ENCODE results near the gene OS9.
"Not testable (repeated sequence)": the region's sequence is repeated elsewhere in the genome, so short reads cannot be mapped to it uniquely, and the experiment has no call there.

The OS9 gene

GRCh38 chr12:57661376-57661775 is 32.6 kb upstream of the OS9 start:
- no peaks in the 10 kb centered on the region for H3K79me1 ChIP-seq (ENCODE audit: low read length)
- H2BK120ac ChIP-seq (ENCODE audit: insufficient read depth, low read length, poor library complexity) = no peak overlapping the region
- no peak overlapping the region for H3K14ac ChIP-seq (ENCODE audit: low read length)
- H3K4me1 ChIP-seq (ENCODE audit: control insufficient read depth in 1 of 2, insufficient read depth in 2 of 2, low read length in 2 of 2) = no peaks in the 10 kb centered on the region
- H2BK5ac ChIP-seq (ENCODE audit: low read depth, low read length, poor library complexity) = no peak overlapping the region
- no peak for DNase-seq
- no peak overlapping the region for H3K4me3 ChIP-seq (ENCODE audit: low read depth, low read length)
- H3K9ac ChIP-seq (ENCODE audit: low read length) = no peak overlapping the region
- H3K27ac ChIP-seq (ENCODE audit: low read depth, low read length) = no peak overlapping the region
- H3K4ac ChIP-seq (ENCODE audit: low read depth, low read length) = no peak overlapping the region
- H4K91ac ChIP-seq (ENCODE audit: low read depth, low read length) = no peak overlapping the region
- WGBS (ENCODE audit: extremely low coverage, insufficient coverage, insufficient read length) = no CpG with 5 or more reads among the region's 4 CpGs
- H3K18ac ChIP-seq (ENCODE audit: low read length) = no peak overlapping the region
- no peak overlapping the region for H4K12ac ChIP-seq (ENCODE audit: low read depth, low read length)
- no peak overlapping the region for H2AFZ ChIP-seq (ENCODE audit: insufficient read depth, low read length, poor library complexity)
- no peak overlapping the region for H4K8ac ChIP-seq (ENCODE audit: low read depth, low read length)
- H3K79me2 ChIP-seq (ENCODE audit: control insufficient read depth, insufficient read depth, low read length, poor library complexity) = no peaks in the 10 kb centered on the region
- no peaks in the 10 kb centered on the region for H3K27me3 ChIP-seq (ENCODE audit: insufficient read depth, low read length)
- no peak overlapping the region for H3K4me2 ChIP-seq (ENCODE audit: low read length)
- H3K23ac ChIP-seq (ENCODE audit: low read length) = no peak overlapping the region
- peaks cover 20% of the 10 kb centered on the region for H3K9me3 ChIP-seq (ENCODE audit: insufficient read depth, low read depth, low read length)
- H3K36me3 ChIP-seq (ENCODE audit: control insufficient read depth in 1 of 2, insufficient read depth in 2 of 2, low read length in 2 of 2) = no peaks in the 10 kb centered on the region
- no peak overlapping the region for H2AK5ac ChIP-seq (ENCODE audit: low read length)
- H2BK12ac ChIP-seq (ENCODE audit: low read length) = no peak overlapping the region

GRCh38 chr12:57665066-57665820 is 28.7 kb upstream of the OS9 start:
- H3K4me2 ChIP-seq (ENCODE audit: low read length); H3K4me3 ChIP-seq (ENCODE audit: low read depth, low read length); H4K91ac ChIP-seq (ENCODE audit: low read depth, low read length); H2AK5ac ChIP-seq (ENCODE audit: low read length); H3K36me3 ChIP-seq (ENCODE audit: control insufficient read depth in 1 of 2, insufficient read depth in 2 of 2, low read length in 2 of 2); H3K27me3 ChIP-seq (ENCODE audit: insufficient read depth, low read length); H4K8ac ChIP-seq (ENCODE audit: low read depth, low read length); H2BK5ac ChIP-seq (ENCODE audit: low read depth, low read length, poor library complexity); H2BK12ac ChIP-seq (ENCODE audit: low read length); H2BK120ac ChIP-seq (ENCODE audit: insufficient read depth, low read length, poor library complexity); H3K79me2 ChIP-seq (ENCODE audit: control insufficient read depth, insufficient read depth, low read length, poor library complexity); H3K4ac ChIP-seq (ENCODE audit: low read depth, low read length); H3K79me1 ChIP-seq (ENCODE audit: low read length); H3K14ac ChIP-seq (ENCODE audit: low read length); H3K4me1 ChIP-seq (ENCODE audit: control insufficient read depth in 1 of 2, insufficient read depth in 2 of 2, low read length in 2 of 2); H2AFZ ChIP-seq (ENCODE audit: insufficient read depth, low read length, poor library complexity); H3K27ac ChIP-seq (ENCODE audit: low read depth, low read length); H3K18ac ChIP-seq (ENCODE audit: low read length); DNase-seq; H4K12ac ChIP-seq (ENCODE audit: low read depth, low read length); H3K9ac ChIP-seq (ENCODE audit: low read length); H3K23ac ChIP-seq (ENCODE audit: low read length): not testable (repeated sequence)
- peaks cover 17% of the 10 kb centered on the region for H3K9me3 ChIP-seq (ENCODE audit: insufficient read depth, low read depth, low read length)
- no CpG with 5 or more reads among the region's 34 CpGs for WGBS (ENCODE audit: extremely low coverage, insufficient coverage, insufficient read length)

GRCh38 chr12:57666897-57667296 is 27.0 kb upstream of the OS9 start:
- Histone ChIP-seq H3K23ac (ENCODE audit: low read length) (no peak overlapping the region), H3K4me3 (ENCODE audit: low read depth, low read length) (no peak overlapping the region)

GRCh38 chr12:57669691-57670090 is 24.2 kb upstream of the OS9 start:
- not testable (repeated sequence) for H4K8ac ChIP-seq (ENCODE audit: low read depth, low read length); H3K23ac ChIP-seq (ENCODE audit: low read length); H3K27me3 ChIP-seq (ENCODE audit: insufficient read depth, low read length); H3K36me3 ChIP-seq (ENCODE audit: control insufficient read depth in 1 of 2, insufficient read depth in 2 of 2, low read length in 2 of 2); H2AK5ac ChIP-seq (ENCODE audit: low read length); H2BK5ac ChIP-seq (ENCODE audit: low read depth, low read length, poor library complexity); H3K4me1 ChIP-seq (ENCODE audit: control insufficient read depth in 1 of 2, insufficient read depth in 2 of 2, low read length in 2 of 2); H3K9ac ChIP-seq (ENCODE audit: low read length); H3K4me3 ChIP-seq (ENCODE audit: low read depth, low read length); H3K79me2 ChIP-seq (ENCODE audit: control insufficient read depth, insufficient read depth, low read length, poor library complexity); DNase-seq; H2BK120ac ChIP-seq (ENCODE audit: insufficient read depth, low read length, poor library complexity); H4K12ac ChIP-seq (ENCODE audit: low read depth, low read length); H3K79me1 ChIP-seq (ENCODE audit: low read length); H3K4me2 ChIP-seq (ENCODE audit: low read length); H3K4ac ChIP-seq (ENCODE audit: low read depth, low read length); H2BK12ac ChIP-seq (ENCODE audit: low read length); H4K91ac ChIP-seq (ENCODE audit: low read depth, low read length); H3K18ac ChIP-seq (ENCODE audit: low read length); H2AFZ ChIP-seq (ENCODE audit: insufficient read depth, low read length, poor library complexity); H3K27ac ChIP-seq (ENCODE audit: low read depth, low read length); H3K14ac ChIP-seq (ENCODE audit: low read length)
- H3K9me3 ChIP-seq (ENCODE audit: insufficient read depth, low read depth, low read length) = peaks cover 15% of the 10 kb centered on the region
- no CpG with 5 or more reads among the region's 10 CpGs for WGBS (ENCODE audit: extremely low coverage, insufficient coverage, insufficient read length)

More at GRCh38 chr12:57666897-57667296, 27.0 kb upstream of the OS9 start:
- WGBS (ENCODE audit: extremely low coverage, insufficient coverage, insufficient read length) = no CpG with 5 or more reads among the region's 5 CpGs
- Histone ChIP-seq H2BK12ac (ENCODE audit: low read length) (no peak overlapping the region), H3K79me1 (ENCODE audit: low read length) (no peaks in the 10 kb centered on the region), H3K4me2 (ENCODE audit: low read length) (no peak overlapping the region), H2BK120ac (ENCODE audit: insufficient read depth, low read length, poor library complexity) (no peak overlapping the region), H4K91ac (ENCODE audit: low read depth, low read length) (no peak overlapping the region), H4K8ac (ENCODE audit: low read depth, low read length) (no peak overlapping the region), H3K79me2 (ENCODE audit: control insufficient read depth, insufficient read depth, low read length, poor library complexity) (no peaks in the 10 kb centered on the region), H3K18ac (ENCODE audit: low read length) (no peak overlapping the region), H2AFZ (ENCODE audit: insufficient read depth, low read length, poor library complexity) (no peak overlapping the region), H3K9ac (ENCODE audit: low read length) (no peak overlapping the region), H2AK5ac (ENCODE audit: low read length) (no peak overlapping the region), H3K4me1 (ENCODE audit: control insufficient read depth in 1 of 2, insufficient read depth in 2 of 2, low read length in 2 of 2) (no peaks in the 10 kb centered on the region), H4K12ac (ENCODE audit: low read depth, low read length) (no peak overlapping the region), H3K36me3 (ENCODE audit: control insufficient read depth in 1 of 2, insufficient read depth in 2 of 2, low read length in 2 of 2) (no peaks in the 10 kb centered on the region), H3K27me3 (ENCODE audit: insufficient read depth, low read length) (no peaks in the 10 kb centered on the region), H2BK5ac (ENCODE audit: low read depth, low read length, poor library complexity) (no peak overlapping the region), H3K9me3 (ENCODE audit: insufficient read depth, low read depth, low read length) (peaks cover 15% of the 10 kb centered on the region), H3K14ac (ENCODE audit: low read length) (no peak overlapping the region), H3K4ac (ENCODE audit: low read depth, low read length) (no peak overlapping the region), H3K27ac (ENCODE audit: low read depth, low read length) (no peak overlapping the region)
- DNase-seq = no peak
